Right lobe of liver (tissue), 4 donors: ENCODE data around the gene EPHX1.

Experiments used
- CTCF ChIP-seq, 4 donors: fragments of 200-600 bp in 3 of 4; fragments of 450-650 bp in 1 of 4; IDR thresholded peaks; one replicate each; pipeline versions ENCODE4 v1.5.1 to v1.8.0; 2016 to 2022; ENCODE audit warnings: antibody characterized with exemption in 4 of 4, mild to moderate bottlenecking in 2 of 4
- POLR2A ChIP-seq: fragments of 450-650 bp; IDR thresholded peaks from one replicate; pipeline ENCODE4 v1.6.1; 2017; ENCODE audit warnings: antibody characterized with exemption, mild to moderate bottlenecking
- donor health status: DM: no; HTN: no; CAD: no.
- donor health status: DM: no; HTN: no; CAD: no.
- donor health status: DM: no; HTN: yes; CAD: no.

- TF ChIP-seq CTCF (IDR thresholded peaks at IDR 0.05) (no peak), POLR2A (no peak)
These were observed 40.0 kb downstream of the EPHX1 start for GRCh38 chr1:225849925-225850324.
